ENCODE data around the gene ZNF441.
A peak's percentile ranks its signal among the peaks of the same experiment; 100 is the strongest.

Gene ZNF441

GRCh38 chr19:11833541-11833940 lies 66.7 kb downstream of the ZNF441 start:
- Histone ChIP-seq H3K36me3 (ENCODE audit: control insufficient read depth in 4 of 4, insufficient read depth in 4 of 4, low read length in 3 of 4) (peaks cover 17 to 62% (median 36%) of the 10 kb centered on the region in 4 experiments), H3K27ac (ENCODE audit: insufficient read depth in 1 of 2, low read depth in 1 of 2, low read length in 2 of 2, poor library complexity in 1 of 2, severe bottlenecking in 2 of 2) (no peak overlapping the region), H3K4me3 (ENCODE audit: control insufficient read depth in 1 of 7, extremely low read depth in 1 of 7, insufficient read depth in 4 of 7, low read depth in 2 of 7, low read length in 6 of 7) (peak overlapping the region in 1 of 7 experiments; percentile 5), H3K27me3 (replicated peaks in 2 of 5; ENCODE audit: control insufficient read depth in 4 of 5, insufficient read depth in 5 of 5, low read length in 4 of 5) (no peaks in the 10 kb centered on the region), H3K9me3 (ENCODE audit: control extremely low read depth in 1 of 5, control insufficient read depth in 4 of 5, insufficient read depth in 2 of 5, low read depth in 1 of 5, low read length in 4 of 5) (peaks cover 6 to 69% (median 48%) of the 10 kb centered on the region in 5 experiments), H3K4me1 (ENCODE audit: control extremely low read depth in 1 of 4, control insufficient read depth in 4 of 4, insufficient read depth in 4 of 4, low read length in 3 of 4) (no peaks in the 10 kb centered on the region)
- no CpG with 5 or more reads among the region's 2 CpGs for WGBS (ENCODE audit: insufficient coverage)
- peak in 1 of 3 donors; percentile 26 for DNase-seq
- ChIA-PET CTCF (interaction anchor here (0.9 kb wide), 1 partner anchor 155 kb away, joined by 3 read pairs; no protein-coding TSS in a partner anchor), POLR2A (no interaction called here)

All from common myeloid progenitor, CD34-positive (primary cell).